ENCODE measurements around the gene ZNF155. TPM values are rescaled to one million over a fixed set of nuclear protein-coding genes. Genes with fewer than 3 reads are reported as not detected.
"Not testable (repeated sequence)": the region's sequence is repeated elsewhere in the genome, so short reads cannot be mapped to it uniquely, and the experiment has no call there.

ZNF155 gene
- total RNA-seq, 1 donor from 2014 or later = 9.4 TPM

DNA sequence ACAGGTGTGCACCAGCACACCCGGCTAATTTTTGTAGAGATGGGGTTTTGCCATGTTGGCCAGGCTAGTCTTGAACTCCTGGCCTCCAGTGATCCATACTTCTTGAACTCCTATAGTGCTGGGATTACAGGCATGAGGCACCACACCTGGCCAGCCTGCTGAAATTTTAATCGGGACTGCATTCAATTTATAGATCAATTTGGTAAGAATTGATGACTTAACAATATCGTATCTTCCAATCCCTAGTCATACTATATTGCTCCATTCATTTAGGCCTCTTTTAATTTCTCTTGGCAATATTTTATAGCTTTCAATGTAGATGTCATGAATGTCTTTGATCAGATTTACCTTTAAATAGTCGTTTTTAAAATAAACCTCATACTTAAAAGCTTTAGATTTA, 43.3 kb upstream of the ZNF155 start:
- CTCF ChIA-PET = no interaction called here
- Mint-ChIP-seq H3K4me1 (peaks cover 2% of the 10 kb centered on the region), H3K9me3 (peaks cover 12% of the 10 kb centered on the region), H3K27me3 (peaks cover 9% of the 10 kb centered on the region), H3K36me3 (ENCODE audit: low read depth) (no peaks in the 10 kb centered on the region), H3K4me3 (no peak overlapping the region), H3K27ac (no peak overlapping the region)
- POLR2A ChIA-PET = no interaction called here
- ATAC-seq (ENCODE audit: low read depth) (no peak), DNase-seq (no peak)
- intact Hi-C loops (cut with micrococcal nuclease) = no loop called here
- TF ChIP-seq, protein P1, sequence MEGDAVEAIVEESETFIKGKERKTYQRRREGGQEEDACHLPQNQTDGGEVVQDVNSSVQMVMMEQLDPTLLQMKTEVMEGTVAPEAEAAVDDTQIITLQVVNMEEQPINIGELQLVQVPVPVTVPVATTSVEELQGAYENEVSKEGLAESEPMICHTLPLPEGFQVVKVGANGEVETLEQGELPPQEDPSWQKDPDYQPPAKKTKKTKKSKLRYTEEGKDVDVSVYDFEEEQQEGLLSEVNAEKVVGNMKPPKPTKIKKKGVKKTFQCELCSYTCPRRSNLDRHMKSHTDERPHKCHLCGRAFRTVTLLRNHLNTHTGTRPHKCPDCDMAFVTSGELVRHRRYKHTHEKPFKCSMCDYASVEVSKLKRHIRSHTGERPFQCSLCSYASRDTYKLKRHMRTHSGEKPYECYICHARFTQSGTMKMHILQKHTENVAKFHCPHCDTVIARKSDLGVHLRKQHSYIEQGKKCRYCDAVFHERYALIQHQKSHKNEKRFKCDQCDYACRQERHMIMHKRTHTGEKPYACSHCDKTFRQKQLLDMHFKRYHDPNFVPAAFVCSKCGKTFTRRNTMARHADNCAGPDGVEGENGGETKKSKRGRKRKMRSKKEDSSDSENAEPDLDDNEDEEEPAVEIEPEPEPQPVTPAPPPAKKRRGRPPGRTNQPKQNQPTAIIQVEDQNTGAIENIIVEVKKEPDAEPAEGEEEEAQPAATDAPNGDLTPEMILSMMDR (IDR thresholded peaks at IDR 0.05) = no peak

DNA sequence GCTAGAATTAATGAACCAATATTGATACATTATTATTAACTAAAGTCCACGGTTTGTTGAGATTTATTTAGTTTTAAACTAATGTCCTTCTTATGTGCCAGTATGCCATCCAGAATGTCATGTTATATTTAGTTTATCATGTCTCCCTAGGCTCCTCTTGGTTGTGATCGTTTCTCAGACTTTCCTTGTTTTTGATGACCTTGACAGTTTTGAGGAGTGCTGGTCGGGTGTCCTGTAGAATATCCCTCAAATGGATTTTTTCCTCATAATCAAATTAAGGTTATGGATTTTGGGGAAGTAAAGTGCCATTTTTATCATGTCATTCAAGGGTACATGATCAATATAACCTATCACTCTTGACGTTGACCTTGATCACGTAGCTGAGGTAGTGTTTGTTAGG, 42.8 kb upstream of the ZNF155 start:
- no peak for ATAC-seq (ENCODE audit: low read depth)
- Mint-ChIP-seq H3K27ac (no peak overlapping the region), H3K4me3 (no peak overlapping the region), H3K36me3 (ENCODE audit: low read depth) (no peaks in the 10 kb centered on the region), H3K9me3 (peaks cover 16% of the 10 kb centered on the region), H3K27me3 (peaks cover 12% of the 10 kb centered on the region), H3K4me1 (no peaks in the 10 kb centered on the region)
- intact Hi-C loops (cut with micrococcal nuclease) = no loop called here
- TF ChIP-seq, protein P1 (IDR thresholded peaks at IDR 0.05) = no peak
- ChIA-PET CTCF (no interaction called here), POLR2A (no interaction called here)
- DNase-seq = no peak

DNA sequence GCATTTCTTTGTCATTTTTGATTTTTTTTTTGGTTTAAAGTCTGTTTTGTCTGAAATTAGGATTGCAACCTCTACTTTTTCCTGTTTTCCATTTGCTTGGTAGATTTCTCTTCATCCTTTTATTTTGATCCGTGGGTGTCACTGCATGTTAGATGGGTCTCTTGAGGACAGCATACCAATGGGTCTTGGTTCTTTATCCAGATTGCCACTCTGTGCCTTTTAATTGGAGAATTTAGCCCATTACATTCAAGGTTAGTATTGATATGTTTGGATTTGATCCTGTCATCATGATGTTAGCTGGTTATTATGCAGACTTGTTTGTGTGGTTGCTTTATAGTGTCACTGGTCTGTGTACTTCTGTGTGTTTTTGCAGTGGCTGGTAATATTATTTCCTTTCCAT, 36.6 kb upstream of the ZNF155 start:
- H3K4me3 Mint-ChIP-seq; ATAC-seq (ENCODE audit: low read depth); intact Hi-C loops (cut with micrococcal nuclease); H3K4me1 Mint-ChIP-seq; H3K27ac Mint-ChIP-seq; H3K36me3 Mint-ChIP-seq (ENCODE audit: low read depth); DNase-seq; POLR2A ChIA-PET: not testable (repeated sequence)
- Mint-ChIP-seq H3K27me3 (peaks cover 16% of the 10 kb centered on the region), H3K9me3 (peaks cover 36% of the 10 kb centered on the region)
- CTCF ChIA-PET = interaction anchor here (1.3 kb wide), 1 partner anchor 138 kb away, joined by 3 read pairs; no protein-coding TSS in a partner anchor

DNA sequence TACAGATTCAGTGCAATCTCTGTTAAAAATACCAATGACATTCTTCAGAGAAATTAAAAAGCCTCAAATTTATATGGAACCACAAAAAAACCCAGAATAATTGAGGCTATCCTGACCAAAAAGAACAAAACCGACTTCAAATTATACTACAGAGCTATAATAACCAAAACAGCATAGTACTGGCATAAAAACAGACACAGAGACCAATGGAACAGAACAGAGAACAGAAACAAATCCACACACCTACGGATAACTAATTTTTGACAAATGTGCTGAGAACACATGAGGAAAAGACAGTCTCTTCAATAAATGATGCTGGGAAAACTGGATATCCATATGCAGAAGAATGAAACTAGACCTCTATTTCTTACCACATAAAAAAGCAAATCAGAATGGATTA, 34.2 kb upstream of the ZNF155 start:
- Mint-ChIP-seq H3K9me3 (peaks cover 38% of the 10 kb centered on the region), H3K4me3 (peak overlapping the region; percentile 30)
- intact Hi-C loops (cut with micrococcal nuclease) = loop anchor here (2.0 kb wide), 1 partner anchor 53 kb away; the partner anchor contains the start of gene ZNF230

DNA sequence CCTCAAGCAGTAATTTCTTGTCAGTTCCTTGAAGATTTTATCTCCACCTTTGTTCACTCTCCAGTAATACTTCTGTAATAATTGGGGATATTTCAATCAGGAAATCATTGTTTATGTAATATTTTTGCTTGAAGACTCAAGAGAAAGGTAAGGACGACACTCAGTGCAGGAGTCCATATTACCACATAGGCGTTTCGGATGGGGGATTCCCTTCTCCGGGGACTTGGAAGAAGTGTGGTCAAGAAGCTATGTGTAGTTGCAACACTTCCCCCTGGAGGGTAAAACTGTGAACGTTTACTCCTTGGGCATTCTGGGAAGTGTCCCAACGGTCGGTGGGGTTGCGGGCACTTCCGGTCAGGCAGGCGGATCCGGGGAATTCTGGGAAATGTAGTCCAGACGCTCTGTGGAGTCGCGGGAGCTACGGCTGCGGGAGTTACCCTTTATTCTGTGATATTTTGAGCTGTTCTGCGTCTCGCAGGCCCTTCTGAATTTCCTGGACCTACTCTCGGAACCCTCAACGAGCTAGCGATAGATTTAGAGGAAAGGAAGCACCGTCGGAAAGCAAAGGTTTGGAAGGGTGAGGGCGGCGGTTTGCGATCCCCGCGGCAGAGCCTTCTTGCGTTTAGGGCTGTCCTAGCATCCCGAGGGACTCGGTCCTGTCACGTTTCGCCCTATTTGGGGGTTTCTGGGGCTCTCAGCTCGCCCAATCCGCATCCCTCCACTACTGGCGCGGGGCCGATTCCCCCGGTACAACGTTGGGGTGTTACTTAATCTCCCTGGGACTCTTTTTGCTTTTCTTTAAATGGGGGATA, 32.9 kb upstream of the ZNF155 start, which contains the start of gene ZNF221:
ZNF221 (plus strand) TSS at position 395 of the 812 bp plus-strand sequence. CDS start 11,499 bp downstream, outside the sequence.
- peaks cover 11% of the 10 kb centered on the region for H3K27me3 Mint-ChIP-seq
- H3K9me3 Mint-ChIP-seq = peaks cover 39% of the 10 kb centered on the region
- H3K27ac Mint-ChIP-seq = peak within 1 kb of the TSS; percentile 82
- DNase-seq (peak; percentile 52), ATAC-seq (ENCODE audit: low read depth) (peak; percentile 91)
- H3K36me3 Mint-ChIP-seq (ENCODE audit: low read depth) = peaks cover 17% of the 10 kb centered on the region
- ChIA-PET CTCF (interaction anchor here (1.1 to 1.2 kb wide), 2 partner anchors 15 to 144 kb away, joined by 3 read pairs; partner anchors contain the start of genes ZNF224 and ZNF45), POLR2A (interaction anchor here (0.9 to 1.7 kb wide), 3 partner anchors 16 to 53 kb away, joined by 3 to 15 read pairs (median 3); partner anchors contain the start of gene ZNF45)
- TF ChIP-seq, protein P1 (IDR thresholded peaks at IDR 0.05) = no peak
- intact Hi-C loops (cut with micrococcal nuclease) = loop anchor here (1.0 to 2.0 kb wide), 2 partner anchors 16 to 52 kb away; partner anchors contain the start of genes ZNF230 and ZNF45
- H3K4me3 Mint-ChIP-seq = peak within 1 kb of the TSS; percentile 98
- peaks cover 10% of the 10 kb centered on the region for H3K4me1 Mint-ChIP-seq

More for the DNA sequence above, 34.2 kb upstream of the ZNF155 start:
- POLR2A ChIA-PET; H3K27ac Mint-ChIP-seq; CTCF ChIA-PET; ATAC-seq (ENCODE audit: low read depth); H3K4me1 Mint-ChIP-seq; DNase-seq: not testable (repeated sequence)
- H3K27me3 Mint-ChIP-seq = peaks cover 16% of the 10 kb centered on the region
- H3K36me3 Mint-ChIP-seq (ENCODE audit: low read depth) = peaks cover 12% of the 10 kb centered on the region

DNA sequence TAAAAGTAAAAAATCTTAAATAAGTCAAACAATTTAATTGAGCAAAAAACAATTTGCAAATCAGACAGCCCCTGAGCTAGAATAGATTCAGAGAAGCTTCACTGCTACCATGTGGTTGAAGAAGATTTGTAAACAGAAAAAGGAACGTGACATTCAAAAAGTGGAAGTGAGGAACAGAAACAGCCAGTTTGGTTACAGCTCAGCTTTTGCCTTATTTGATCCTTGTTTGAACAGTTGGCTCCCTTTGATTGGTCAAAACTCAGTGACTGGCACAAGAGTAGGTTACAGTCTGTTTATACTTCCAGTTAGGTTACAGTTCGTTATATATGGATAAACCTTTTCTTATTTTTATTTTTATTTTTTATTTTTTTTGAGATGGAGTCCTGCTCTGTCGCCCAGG, 27.2 kb upstream of the ZNF155 start:
- DNase-seq (no peak), ATAC-seq (ENCODE audit: low read depth) (no peak)
- no peak overlapping the region for H3K4me3 Mint-ChIP-seq
- intact Hi-C loops (cut with micrococcal nuclease) = no loop called here
- ChIA-PET CTCF (no interaction called here), POLR2A (no interaction called here)
- H3K27ac Mint-ChIP-seq = no peak overlapping the region
- H3K27me3 Mint-ChIP-seq = no peaks in the 10 kb centered on the region
- H3K9me3 Mint-ChIP-seq = peaks cover 37% of the 10 kb centered on the region
- peaks cover 32% of the 10 kb centered on the region for H3K36me3 Mint-ChIP-seq (ENCODE audit: low read depth)
- TF ChIP-seq, protein P1 (IDR thresholded peaks at IDR 0.05) = no peak
- no peaks in the 10 kb centered on the region for H3K4me1 Mint-ChIP-seq
